Transverse colon (tissue), 4 donors: ENCODE measurements around the gene KMT2B.

Source experiments
- CTCF ChIP-seq, 5 experiments: fragments of 200-600 bp in 3 of 5; fragments of 450-650 bp in 2 of 5; sonication (generic) in 3 of 5; IDR thresholded peaks; 1 replicate in 2 of 5; 2 replicates in 3 of 5; pipeline ENCODE4 v1.5.1; 2016 to 2017; ENCODE audit warnings: antibody characterized with exemption in 5 of 5, inconsistent platforms in 3 of 5, mild to moderate bottlenecking in 2 of 5, moderate library complexity in 1 of 5
- EP300 ChIP-seq: sonication (generic); formaldehyde crosslinking; IDR thresholded peaks from one replicate; pipeline ENCODE4 v1.6.1; 2017; ENCODE audit warnings: antibody characterized with exemption, low read depth
- POLR2A ChIP-seq: fragments of 450-650 bp; IDR thresholded peaks from one replicate; pipeline ENCODE4 v1.6.1; 2016; ENCODE audit warnings: antibody characterized with exemption, mild to moderate bottlenecking, moderate library complexity
- POLR2AphosphoS5 ChIP-seq, 3 donors: sonication (generic); formaldehyde crosslinking; IDR thresholded peaks; one replicate each; pipeline ENCODE4 v1.6.1; 2016; ENCODE audit warnings: antibody characterized with exemption in 3 of 3

- no peak for TF ChIP-seq CTCF (IDR thresholded peaks at IDR 0.05)
- TF ChIP-seq EP300 = no peak
- TF ChIP-seq POLR2AphosphoS5 (IDR thresholded peaks at IDR 0.05) = peak; percentile 65 to 89 (median 81)
- TF ChIP-seq POLR2A = peak; percentile 69
Observed at GRCh38 chr19:35756377-35757230, 38.8 kb downstream of the KMT2B start, which contains the start of gene HSPB6.
